AG08396 (cell line): ENCODE data around the gene PYY.
"Not testable (repeated sequence)": the region's sequence is repeated elsewhere in the genome, so short reads cannot be mapped to it uniquely, and the experiment has no call there.

Experiments
- DNase-seq: peaks from one replicate; pipeline ENCODE4 v3.0.0; 2012; ENCODE audit warnings: low spot score, mixed read lengths

The PYY gene

DNA sequence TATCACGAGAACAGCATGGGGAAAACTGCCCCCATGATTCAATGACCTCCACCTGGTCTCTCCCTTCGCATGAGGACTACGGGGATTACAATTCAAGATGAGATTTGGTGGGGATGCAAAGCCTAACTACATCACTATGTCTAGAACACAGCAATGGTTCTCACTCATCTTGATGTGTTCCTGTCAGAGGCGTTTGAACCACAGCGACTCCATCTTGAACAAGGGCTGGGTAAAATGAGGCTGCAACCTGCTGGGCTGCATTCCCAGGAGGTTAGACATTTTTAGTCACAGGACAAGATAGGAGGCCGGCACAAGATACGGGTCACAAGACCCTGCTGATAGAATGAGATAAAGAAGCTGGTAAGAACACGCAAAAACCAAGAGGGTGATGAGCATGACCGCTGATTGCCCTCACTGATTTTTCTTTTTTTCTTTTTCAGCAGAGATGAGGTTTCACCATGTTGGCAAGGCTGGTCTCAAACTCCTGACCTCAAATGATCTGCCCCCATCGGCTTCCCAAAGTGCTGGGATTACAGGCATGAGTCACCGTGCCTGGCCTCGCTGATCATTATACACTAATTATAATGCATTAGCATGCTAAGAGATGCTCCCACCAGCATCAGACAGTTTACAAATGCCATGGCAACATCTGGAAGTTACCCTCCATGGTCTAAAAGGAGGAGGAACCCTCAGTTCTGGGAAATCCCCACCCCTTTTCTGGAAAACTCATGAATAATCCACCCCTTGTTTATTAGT, 8.5 kb downstream of the PYY start:
- DNase-seq: no peak

DNA sequence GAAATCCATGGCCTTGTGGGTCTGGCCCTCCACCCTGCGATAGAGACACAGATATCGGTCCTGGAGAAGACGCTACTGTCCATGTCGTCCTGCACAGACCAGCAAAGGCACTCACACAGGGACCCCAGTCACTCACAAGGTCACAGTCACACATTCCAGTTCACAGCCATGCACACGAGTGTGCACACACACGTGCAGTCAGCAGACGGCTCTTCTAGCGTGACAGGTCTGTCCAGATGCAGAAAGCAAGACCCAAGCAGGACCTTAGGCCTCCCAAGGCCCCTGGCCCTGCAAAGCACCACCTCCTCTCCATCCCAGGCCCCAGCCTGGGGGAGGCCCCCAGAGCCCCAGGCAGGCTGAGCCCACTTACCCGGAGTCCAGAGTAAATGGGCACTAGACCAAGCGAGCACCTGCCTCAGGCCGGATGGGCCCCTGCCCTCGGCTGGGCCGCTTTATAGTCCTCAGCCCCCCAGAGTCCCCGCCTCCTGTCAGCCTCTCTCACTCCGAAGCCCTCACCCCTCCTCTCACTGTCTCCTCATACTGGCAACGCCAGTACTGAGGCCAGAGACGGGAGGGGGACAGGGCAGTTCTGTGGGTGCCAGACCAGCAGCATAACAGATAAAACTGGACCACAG, 11.6 kb downstream of the PYY start, which contains the start of gene PPY:
TSS of gene PPY (minus strand) at position 426 of the 635 bp plus-strand sequence. CDS start 822 bp downstream, outside the sequence.
- no peak for DNase-seq

DNA sequence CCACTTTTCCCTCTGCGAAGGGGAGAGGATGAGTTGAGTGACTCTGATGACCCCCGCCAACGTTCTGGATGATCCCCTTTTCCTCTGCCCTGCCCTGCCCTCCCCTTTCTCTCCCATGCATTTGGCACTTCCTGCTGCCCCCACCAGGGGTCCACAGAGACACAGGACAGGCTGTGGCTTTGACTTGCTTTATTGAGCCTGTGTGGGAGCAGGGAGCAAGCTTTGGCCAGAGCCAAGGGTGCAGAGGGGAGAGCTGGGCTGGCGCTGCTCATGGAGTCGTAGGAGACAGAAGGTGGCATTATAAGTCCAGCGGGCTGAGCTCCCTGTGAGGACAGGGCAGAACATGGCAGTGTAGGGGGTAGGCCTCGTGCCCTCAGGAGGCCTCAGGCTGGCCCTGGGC, 13.1 kb downstream of the PYY start:
- DNase-seq: peak; percentile 42

DNA sequence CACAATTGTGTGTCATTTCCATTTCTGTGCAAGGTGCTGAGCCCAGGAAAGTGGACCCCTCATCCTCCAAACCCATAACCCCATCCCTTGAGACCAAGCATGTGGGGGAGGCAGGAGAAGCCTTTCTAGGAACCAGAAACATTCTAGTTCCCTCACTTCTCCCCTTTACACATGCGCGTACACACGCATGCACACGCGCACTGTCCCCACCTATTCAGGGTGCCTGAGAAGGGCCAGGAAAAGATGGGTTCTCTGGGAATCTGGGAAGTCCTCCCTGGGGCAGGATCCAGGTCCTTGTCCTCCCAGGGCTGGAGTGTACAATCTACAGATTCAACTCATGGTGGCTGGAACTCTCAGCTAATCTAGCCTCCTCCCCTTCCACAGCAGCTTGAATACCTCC, 13.9 kb downstream of the PYY start:
- no peak for DNase-seq

DNA sequence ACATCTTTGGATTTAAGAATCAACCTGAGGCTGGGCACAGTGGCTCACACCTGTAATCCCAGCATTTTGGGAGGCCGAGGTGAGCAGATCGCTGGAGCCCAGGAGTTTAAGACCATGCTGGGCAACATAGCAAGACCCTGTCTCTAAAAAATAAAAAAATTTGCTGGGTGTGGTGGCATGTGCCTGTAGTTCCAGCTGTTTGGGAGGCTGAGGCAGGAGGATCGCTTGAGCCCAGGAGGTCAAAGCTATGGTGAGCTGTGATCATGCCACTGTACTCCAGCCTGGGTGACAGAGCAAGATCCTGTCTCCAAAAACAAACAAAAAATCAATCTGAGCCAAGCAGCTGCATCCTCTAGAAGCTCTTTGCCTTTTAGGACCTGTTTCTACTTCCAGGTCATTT, 14.3 kb downstream of the PYY start:
- DNase-seq: not testable (repeated sequence)

DNA sequence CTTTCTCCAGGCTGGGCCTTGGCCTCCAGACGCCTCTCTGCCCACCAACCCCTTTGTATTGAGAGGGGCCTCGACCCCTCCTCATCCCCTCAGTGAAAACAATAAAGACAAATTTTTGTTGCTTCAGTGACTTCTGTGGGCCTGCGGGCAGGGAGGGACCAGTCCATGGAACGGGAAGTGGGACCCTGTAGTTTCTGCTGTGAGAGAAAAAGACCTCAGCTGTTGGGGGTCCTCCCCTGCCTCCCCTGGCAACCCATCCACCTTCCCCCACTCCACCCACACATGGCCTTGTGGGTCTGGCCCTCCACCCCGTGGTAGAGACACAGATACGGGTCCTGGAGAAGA, 14.9 kb downstream of the PYY start:
- DNase-seq: no peak

DNA sequence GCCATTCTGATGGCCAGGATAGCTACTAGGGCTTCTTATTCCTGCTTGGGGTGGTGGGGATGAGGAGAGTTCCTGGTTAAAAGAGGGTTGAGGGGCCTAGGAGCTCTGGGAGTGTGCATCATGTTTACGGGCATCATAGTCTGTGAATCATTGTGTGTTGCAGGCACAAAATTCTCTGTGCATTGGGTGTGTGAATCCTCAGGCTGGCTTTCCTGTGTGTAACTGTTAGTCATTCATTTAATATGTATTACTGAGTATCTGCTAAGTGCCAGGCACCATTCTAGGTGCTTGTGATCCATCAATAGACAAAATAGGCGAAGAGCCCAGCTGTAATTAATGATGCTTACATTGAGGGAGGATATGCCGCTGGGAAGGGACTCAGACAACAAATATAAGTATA, 17.3 kb downstream of the PYY start:
- no peak for DNase-seq

DNA sequence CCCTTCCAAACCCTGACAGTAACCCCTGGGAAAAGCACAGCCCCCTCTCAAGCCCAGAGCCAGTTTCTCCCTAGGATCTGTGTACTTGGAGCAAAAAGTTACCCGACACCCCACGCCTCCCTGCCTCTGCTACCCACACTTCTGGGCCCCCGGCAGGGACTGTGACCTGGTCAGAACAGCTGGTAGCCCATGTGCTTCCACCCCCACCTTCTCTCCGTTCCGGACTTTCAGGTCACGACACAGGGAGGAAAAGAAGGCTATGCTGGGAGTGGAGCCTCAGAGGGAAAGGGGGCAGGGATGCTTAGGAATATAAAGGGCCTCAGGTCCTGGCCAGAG, 17.8 kb downstream of the PYY start:
- no peak for DNase-seq

DNA sequence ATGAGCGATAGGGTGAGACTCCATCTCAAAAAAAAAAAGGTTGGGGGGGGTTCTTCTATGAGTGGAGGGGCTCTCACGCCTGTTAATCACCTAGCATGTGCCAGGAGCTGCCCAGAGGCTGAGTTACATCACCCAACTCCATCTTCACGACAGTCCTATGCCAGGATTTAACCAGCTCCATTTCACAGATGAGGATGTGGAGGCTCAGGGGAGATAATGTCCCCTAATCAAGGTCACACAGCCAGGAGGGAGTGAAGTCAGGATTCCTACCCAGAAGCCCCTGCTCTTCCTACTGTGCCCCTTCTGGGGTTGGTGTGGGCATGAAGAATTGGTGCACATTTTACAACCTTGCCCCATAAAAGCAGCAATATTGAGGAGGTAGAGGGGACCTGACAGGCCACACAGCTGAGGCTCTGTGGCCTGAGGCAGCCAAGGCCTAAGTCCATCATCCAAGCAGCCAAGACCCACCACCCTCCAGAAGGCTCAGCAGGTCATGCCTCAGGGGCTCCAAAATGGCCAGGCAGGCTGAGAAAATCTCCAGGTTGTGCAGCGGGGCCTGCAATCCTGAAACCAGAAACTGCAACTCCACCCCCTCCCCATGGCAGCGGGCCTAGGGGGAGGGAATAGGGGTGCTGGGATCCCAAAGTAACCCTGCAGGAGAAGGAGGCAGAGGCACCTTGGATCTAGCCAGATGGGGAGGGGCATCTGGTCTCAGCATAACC, 18.4 kb downstream of the PYY start:
- no peak for DNase-seq

DNA sequence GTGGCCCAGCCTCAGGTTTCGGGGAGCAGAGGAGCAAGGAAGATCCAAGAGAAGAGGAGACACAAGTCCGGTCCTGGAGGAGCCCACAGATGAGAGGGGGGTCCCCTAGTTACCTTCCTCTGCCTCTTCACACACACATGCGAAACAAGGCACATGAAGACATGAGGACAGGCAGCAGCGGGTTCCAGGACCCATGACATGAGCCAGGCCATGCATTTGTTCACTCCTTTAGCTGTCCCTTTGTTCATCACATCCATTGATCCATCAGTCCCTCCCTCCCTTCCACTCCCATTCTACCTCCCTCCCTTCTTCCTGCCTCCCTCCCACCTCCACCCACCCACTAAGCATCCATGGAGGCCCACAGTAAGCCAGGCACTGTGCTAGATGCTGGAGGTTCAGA, 20.8 kb downstream of the PYY start:
- DNase-seq: no peak

DNA sequence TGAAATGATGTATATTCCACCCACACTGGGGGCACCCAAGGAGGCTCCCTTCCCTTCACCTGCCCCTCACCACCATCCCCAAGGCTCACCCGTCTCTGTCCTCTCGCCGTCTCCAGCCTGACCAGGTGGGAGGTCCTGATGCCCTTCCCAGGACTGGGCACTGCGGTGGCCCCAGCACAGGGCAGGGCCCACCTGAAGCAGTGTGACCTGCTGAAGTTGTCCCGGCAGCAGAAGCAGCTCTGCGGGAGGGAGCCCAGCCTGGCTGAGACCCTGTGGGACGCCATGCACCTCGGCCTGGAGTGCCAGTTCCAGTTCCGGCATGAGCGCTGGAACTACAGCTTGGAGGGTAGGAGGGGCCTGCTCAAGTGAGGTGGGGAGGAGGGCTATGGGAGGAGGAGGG, 21.4 kb downstream of the PYY start:
- DNase-seq: no peak

DNA sequence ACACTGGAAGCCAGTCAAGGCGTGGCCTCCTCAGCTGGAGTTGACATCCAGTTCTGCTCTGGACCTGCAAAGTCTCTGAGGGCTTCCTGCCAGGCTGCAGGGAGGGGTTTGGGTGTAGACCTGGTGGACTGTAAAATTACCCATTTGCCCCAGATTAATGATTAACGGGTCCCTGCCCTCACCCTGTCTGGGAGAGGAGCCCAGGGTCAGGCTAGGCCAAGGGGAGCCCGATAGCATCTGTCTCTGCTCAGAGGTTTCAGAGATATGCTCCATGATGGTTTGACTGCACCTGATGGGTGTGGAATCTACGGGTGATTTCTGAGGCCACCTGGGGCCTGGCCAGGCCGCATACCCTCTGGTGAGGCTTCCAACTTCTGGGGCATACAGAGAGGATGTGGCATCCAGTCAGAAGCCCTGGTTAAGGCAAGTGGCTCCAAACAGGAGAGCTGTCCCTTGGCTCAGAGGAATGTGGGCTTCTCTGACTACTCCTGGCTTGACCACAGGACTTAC, 22.6 kb downstream of the PYY start:
- DNase-seq: no peak

DNA sequence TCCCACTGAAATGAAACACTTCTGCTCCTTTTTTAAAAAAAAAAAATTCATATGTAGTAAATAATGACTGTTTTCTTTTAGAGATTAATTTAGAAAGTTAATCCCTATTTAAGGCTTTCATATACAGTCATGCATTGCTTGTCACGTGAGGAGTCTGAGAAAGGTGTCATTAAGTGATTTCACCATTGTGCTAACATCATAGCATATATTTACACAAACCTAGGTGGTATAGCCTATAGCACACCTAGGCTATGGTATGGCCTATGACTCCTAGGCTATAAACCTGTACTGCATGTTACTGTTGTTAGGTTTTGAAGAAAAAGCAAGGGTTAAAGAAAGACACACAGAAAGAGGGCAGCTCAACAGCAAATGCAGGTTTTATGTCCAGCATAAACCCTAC, 25.1 kb downstream of the PYY start:
- DNase-seq: no peak

DNA sequence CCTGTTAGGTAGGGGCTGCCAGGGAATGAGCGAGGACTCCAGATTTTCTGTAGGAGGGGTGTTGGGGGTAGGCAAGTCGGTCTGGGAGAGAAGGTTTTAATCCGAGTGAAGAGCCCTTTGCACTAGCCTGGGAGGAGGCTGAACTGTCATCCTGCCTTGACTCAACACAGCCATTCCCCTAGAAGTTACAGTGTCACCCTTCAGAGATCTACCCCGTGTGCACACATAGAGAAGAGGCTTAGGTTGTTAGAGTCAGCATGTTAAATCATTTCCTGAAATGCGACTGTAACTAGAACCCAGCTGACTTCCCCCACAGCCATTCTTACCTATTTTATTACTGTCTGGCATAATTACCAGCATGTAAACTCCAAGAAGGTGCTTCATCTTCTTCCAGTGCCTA, 25.8 kb downstream of the PYY start:
- DNase-seq: not testable (repeated sequence)

DNA sequence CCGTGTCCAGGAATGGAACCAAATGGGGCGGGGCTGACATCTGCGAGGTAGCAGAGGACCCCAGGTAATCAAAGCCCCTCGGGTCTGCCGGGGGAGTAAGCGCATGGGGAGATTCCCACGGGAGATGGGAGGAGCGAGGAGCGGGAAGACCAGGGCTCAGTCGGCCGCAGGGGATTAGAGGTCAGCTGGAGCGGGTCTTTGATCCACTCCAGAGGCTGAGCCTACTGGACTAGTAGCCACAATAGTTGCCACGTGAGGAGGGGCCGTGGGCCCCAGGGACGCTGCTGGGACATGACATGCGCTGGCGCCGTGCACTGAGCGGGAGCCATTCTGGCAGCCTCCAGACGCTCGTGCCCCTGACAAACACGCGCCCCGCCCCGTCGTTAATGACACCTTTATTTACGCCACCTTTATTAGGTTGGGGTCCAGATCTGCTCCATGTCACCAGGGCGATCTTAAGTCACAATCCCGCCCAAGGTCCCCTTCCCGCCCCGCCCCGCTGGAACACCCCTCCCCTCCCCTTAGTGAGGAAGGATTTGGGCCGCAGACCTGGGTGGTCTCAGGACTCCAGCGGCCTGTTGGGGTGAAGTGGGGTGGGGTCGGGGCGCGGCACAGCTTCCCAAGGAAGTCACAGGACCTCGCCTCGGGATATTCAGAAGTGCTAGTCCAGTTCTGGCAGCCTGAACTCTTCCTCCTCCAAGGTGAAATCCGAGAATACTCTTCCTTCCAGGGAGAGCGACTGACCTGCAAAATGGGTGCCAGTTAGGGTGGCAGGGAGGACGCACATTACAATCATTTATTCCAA, 26.5 kb downstream of the PYY start:
- no peak for DNase-seq

DNA sequence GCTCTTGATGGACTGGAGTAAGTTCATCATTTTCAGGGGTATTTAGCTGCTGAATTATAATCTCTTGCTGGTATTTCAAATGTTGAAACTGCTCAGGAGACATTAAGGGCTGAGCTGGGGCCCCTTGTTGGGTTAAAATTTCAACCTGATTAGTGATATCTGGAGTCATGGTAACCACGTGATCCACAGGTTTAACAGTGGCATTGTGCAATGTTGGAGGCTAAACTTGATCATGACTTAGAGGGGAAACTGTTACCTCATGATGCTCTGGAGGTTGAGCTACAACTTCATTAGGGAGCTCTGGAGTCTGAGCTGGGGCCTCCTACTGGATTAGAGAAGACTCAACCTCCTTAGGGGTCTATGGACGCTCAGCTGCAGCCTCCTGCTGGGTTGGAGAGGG, 29.2 kb downstream of the PYY start:
- DNase-seq: no peak

DNA sequence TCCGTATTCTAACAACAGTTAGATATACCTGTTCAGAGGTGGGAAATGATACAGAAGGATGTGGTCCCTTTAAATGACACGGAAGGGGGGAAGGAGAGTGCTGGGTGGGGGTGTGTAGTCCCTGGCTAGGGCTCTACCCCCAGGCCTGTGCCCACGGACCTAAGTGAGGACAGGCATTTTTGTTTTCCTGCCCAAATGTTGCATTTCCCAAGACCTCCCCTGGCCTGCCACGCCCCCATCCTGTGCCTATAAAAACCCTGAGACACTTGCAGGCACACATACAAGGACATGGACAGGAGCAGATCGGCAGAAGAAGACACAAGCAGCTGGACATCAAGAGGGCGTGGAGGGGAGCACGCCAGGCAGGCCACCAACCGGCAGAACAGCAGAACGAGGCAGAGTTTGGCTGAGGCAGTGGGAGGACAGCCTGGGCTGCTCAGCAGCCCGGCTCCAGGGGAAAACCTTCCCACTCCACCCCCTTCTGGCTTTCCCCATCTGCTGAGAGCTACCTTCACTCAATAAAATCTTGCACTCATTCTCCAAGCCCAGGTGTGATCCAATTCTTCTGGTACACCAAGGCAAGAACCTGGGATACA, 33.1 kb downstream of the PYY start:
- no peak for DNase-seq

DNA sequence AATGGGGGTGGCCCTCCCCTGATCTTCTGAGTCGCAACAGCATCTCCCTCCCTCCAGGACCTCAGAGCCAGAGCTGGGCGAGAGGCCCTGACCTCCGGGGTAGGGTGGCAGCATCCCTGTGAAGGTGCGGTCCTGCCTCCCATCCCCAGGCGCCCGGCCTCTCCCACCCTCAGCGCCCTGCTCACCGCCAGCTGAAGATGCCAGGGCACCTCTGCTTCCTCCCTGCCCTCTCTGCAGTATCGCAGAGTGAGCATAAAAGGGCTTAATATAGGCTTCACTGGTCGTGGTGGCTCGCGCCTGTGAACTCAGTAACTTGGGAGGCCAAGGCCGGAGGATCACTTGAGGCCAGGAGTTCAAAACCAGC, 35.7 kb downstream of the PYY start:
- DNase-seq: no peak

DNA sequence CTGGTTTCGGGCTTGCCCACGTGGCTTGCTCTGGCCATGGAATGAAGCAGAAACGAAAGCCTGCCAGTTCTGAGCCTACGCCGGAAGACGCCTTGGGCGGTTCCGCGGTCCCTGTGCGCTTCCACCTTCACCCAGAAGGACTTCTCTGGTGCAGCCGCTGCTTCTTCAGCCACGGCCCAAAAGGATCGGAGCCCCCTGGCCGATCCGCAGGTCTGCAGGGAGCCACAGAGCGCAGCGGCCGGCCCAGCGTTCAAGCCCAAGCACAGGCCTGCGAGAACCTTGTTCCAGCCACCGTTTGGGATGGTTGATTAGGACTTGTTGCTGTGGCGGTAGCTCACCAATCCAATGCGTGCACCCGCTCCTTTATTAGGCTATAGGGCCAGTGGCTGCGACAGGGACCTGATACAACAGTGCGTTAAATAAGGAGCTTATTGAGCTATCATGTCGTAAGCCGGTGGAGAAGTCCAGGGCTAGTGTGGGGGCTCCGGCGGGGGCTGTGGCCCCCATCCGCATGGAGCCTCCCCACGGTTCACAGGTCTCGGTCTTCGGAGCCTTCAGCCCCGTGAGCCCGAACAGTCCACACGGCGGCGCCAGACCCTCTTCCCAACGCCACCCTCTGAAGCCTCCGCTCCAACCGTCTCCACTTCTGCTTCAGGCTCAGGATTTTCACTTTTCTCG, 36.3 kb downstream of the PYY start:
- DNase-seq: no peak

DNA sequence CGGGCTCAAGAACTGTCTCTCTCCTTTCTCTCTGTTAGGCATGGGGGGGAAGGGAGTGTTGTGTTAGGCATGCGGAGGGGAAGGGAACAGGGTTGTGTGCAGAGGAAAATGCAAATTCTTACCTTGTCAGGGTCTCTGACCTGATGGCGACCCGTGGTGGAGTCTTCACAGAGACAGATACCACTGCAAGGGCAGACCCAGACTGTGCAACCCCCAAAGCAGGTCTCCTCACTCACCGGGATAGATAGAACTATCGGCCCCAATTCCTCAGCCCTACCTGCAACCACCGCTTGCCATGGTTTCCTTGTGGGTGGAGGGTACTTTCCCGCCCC, 36.8 kb downstream of the PYY start:
- DNase-seq: no peak

DNA sequence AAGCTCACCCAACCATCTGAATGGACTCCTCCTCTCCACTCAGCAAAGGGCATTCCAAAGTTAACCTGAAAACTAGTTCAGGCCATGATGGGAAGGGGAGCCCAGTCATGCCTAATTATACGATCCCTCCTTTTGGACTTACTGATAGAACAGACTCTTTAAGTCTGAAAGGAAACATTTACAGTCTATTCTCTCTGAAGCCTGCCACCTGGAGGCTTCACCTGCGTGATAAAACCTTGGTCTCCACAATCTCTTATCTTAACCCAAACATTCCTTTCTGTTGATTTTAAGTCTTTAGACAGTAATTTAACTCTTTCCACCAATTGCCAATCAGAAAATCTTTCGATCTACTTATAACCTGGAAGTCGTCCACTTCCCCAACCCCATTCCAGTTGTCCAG, 37.4 kb downstream of the PYY start:
- DNase-seq: no peak

DNA sequence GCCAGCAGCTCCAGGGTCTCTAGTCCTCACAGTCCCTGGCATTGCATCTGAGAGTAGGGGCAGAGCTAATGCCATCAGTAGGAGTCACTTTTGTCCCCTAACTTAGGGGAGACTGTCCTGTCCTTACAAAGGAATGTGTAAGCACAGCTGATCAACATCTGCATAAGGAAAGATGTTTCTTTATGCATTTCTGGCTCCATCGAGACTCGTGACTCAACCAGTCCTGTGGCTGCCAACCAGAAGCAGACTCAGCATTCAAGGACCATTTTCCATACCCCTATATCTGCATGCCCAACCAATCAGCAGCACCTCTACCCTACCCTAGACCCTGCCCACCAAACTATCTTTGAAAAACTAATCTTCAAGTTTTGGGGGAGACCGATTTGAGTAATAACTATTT, 38.2 kb downstream of the PYY start:
- no peak for DNase-seq
